PC-3 (cell line): Measurements from ENCODE around the gene NR1D1. TPM values are rescaled to one million over a fixed set of nuclear protein-coding genes. Genes with fewer than 3 reads are reported as not detected.

Source experiments
- ATAC-seq: fragments of 200-7000 bp; cut with Tn5 transposase; 2 replicates; pipeline ENCODE4 v1.9.1; 2020; ENCODE audit warnings: mild to moderate bottlenecking, moderate library complexity
- BruUV-seq: library from RNA; stranded (reverse); fragments of 400-500 nt; replicated peaks from 2 replicates; lab custom pipeline; 2021; lab: Mats Ljungman, UMichigan
- CTCF ChIA-PET: fragments of 300-600 bp; sonication (Branson Sonifier 250); formaldehyde crosslinking; loops from one replicate; lab custom pipeline; 2022; ENCODE audit warnings: antibody characterized with exemption; lab: Charles Lee
- POLR2A ChIA-PET: fragments of 300-600 bp; sonication (Branson Sonifier 250); formaldehyde crosslinking; loops from one replicate; lab custom pipeline; 2022; ENCODE audit warnings: antibody characterized with exemption; ENCODE audit not compliant: unreplicated experiment; lab: Charles Lee
- DNase-seq: peaks from one replicate; pipeline ENCODE4 v3.0.0-alpha.2; 2015
- H2AFZ ChIP-seq: fragments of 300-600 bp; sonication (generic); 2 replicates; pipeline ENCODE4 v1.6.0; 2016; ENCODE audit warnings: antibody characterized with exemption, low read length
- H3F3A ChIP-seq: fragments of 300-600 bp; sonication (generic); one replicate; pipeline ENCODE4 v1.6.0; 2017; ENCODE audit warnings: antibody characterized with exemption, low read length, control low read depth, mild to moderate bottlenecking; ENCODE audit not compliant: unreplicated experiment
- H3K27ac ChIP-seq: fragments of 300-600 bp; sonication (generic); 2 replicates; pipeline ENCODE4 v1.5.1; 2016; ENCODE audit warnings: mild to moderate bottlenecking, low read length
- H3K27me3 ChIP-seq: fragments of 300-600 bp; sonication (generic); 2 replicates; pipeline ENCODE4 v1.6.1; 2016; ENCODE audit warnings: low read length, mixed read lengths
- H3K36me3 ChIP-seq: fragments of 300-600 bp; sonication (generic); 2 replicates; pipeline ENCODE4 v1.6.1; 2016; ENCODE audit warnings: low read depth, mixed run types, low read length, mixed read lengths
- H3K4me1 ChIP-seq: fragments of 300-600 bp; sonication (generic); 2 replicates; pipeline ENCODE4 v1.5.1; 2016; ENCODE audit warnings: low read length; ENCODE audit not compliant: insufficient read depth
- H3K4me2 ChIP-seq: fragments of 300-600 bp; sonication (generic); 2 replicates; pipeline ENCODE4 v1.6.0; 2016; ENCODE audit warnings: low read length
- H3K4me3 ChIP-seq: fragments of 300-600 bp; sonication (generic); 2 replicates; pipeline ENCODE4 v1.5.1; 2016; ENCODE audit warnings: mild to moderate bottlenecking, low read length, mixed read lengths
- H3K79me2 ChIP-seq: fragments of 300-600 bp; sonication (generic); 2 replicates; pipeline ENCODE4 v1.6.1; 2017; ENCODE audit warnings: low read length, mixed read lengths
- H3K9ac ChIP-seq: fragments of 300-600 bp; sonication (generic); 2 replicates; pipeline ENCODE4 v1.6.0; 2016; ENCODE audit warnings: mild to moderate bottlenecking, low read length
- H3K9me2 ChIP-seq: fragments of 300-600 bp; sonication (generic); replicated peaks from 2 replicates; pipeline ENCODE4 v1.6.1; 2016; ENCODE audit warnings: mixed run types, low read length, mixed read lengths
- H3K9me3 ChIP-seq: fragments of 300-600 bp; sonication (generic); 2 replicates; pipeline ENCODE4 v1.6.1; 2016; ENCODE audit warnings: low read length, mixed read lengths
- H4K20me1 ChIP-seq: fragments of 300-600 bp; sonication (generic); 2 replicates; pipeline ENCODE4 v1.6.1; 2016; ENCODE audit warnings: low read length, mixed read lengths
- CTCF ChIP-seq: fragments of 300-600 bp; sonication (generic); conservative IDR thresholded peaks from 2 replicates; pipeline ENCODE4 v1.5.1; 2017; ENCODE audit warnings: antibody characterized with exemption, low read depth, mild to moderate bottlenecking, low read length
- EZH2 ChIP-seq: fragments of 300-600 bp; sonication (generic); IDR thresholded peaks from one replicate; pipeline ENCODE4 v1.6.1; 2017; ENCODE audit warnings: antibody characterized with exemption, mild to moderate bottlenecking, low read length; ENCODE audit not compliant: unreplicated experiment
- EZH2phosphoT487 ChIP-seq: fragments of 300-600 bp; sonication (generic); IDR thresholded peaks from 2 replicates; pipeline ENCODE4 v1.6.1; 2018; ENCODE audit warnings: mild to moderate bottlenecking, antibody characterized with exemption, low read length, borderline replicate concordance
- intact Hi-C: fragments of 100-400 bp; cut with micrococcal nuclease; formaldehyde crosslinking; loops from 2 replicates; pipeline ENCODE4 v1.9.0; 2023
- total RNA-seq: library from RNA; depleted of rRNA; stranded (reverse); fragments of >200 nt; gene quantifications from 2 replicates; pipeline ENCODE4 v1.2.3, GENCODE V29; 2014

NR1D1 gene
- total RNA-seq, 1 experiment from 2014 or later: 7.1 TPM

- Histone ChIP-seq H3K27ac (peak within 1 kb of the TSS; percentile 57), H3K36me3 (peaks cover 4% of the 10 kb centered on the region; the same call in 1 of the 2 replicates), H3K27me3 (no peaks in the 10 kb centered on the region), H3K4me1 (peaks cover 4% of the 10 kb centered on the region), H3K4me3 (peak within 1 kb of the TSS; percentile 99), H3K9me3 (no peaks in the 10 kb centered on the region), H3K9ac (peak within 1 kb of the TSS; percentile 93), H4K20me1 (0 out of 2 replicates have a peak, but pooled peaks cover 7% of the 10 kb centered on the region), H3K79me2 (peaks cover 56% of the 10 kb centered on the region), H3F3A (no peaks in the 10 kb centered on the region), H3K4me2 (peak within 1 kb of the TSS; percentile 98), H3K9me2 (no peaks in the 10 kb centered on the region), H2AFZ (peak within 1 kb of the TSS; percentile 85)
- POLR2A ChIA-PET: interaction anchor here (0.8 to 1.5 kb wide), 2 partner anchors 8 to 19 kb away, joined by 8 to 16 read pairs; no protein-coding TSS in a partner anchor
- no peak for TF ChIP-seq EZH2phosphoT487
- no peak for TF ChIP-seq CTCF
- TF ChIP-seq EZH2: no peak
- no TSS peak for BruUV-seq
- ATAC-seq (peak; percentile 61), DNase-seq (peak; percentile 61)
- intact Hi-C loops: no loop called here
- CTCF ChIA-PET: interaction anchor here (1.0 kb wide), 1 partner anchor 8 kb away, joined by 4 read pairs; no protein-coding TSS in a partner anchor
Observed at GRCh38 chr17:40121181-40122135, 21.1 kb upstream of the NR1D1 start, which contains the start of gene MSL1. TSS of gene MSL1 (plus strand) at chr17:40121971. CDS start at chr17:40122613, 642 bp downstream.

- intact Hi-C loops: no loop called here
- ChIA-PET POLR2A (no interaction called here), CTCF (no interaction called here)
- TF ChIP-seq CTCF (no peak), EZH2phosphoT487 (no peak), EZH2 (no peak)
- Histone ChIP-seq H3K9me3 (no peaks in the 10 kb centered on the region), H3K9ac (no peak overlapping the region), H3K36me3 (no peaks in the 10 kb centered on the region), H3K79me2 (peaks cover under 1% of the 10 kb centered on the region; the same call in 1 of the 2 replicates), H3K27ac (peak overlapping the region; percentile 98), H3K9me2 (no peaks in the 10 kb centered on the region), H3K4me2 (peak overlapping the region; percentile 86; the same call in 1 of the 2 replicates), H3K4me3 (no peak overlapping the region), H2AFZ (no peak overlapping the region), H3K4me1 (peaks cover 48% of the 10 kb centered on the region), H4K20me1 (no peaks in the 10 kb centered on the region), H3F3A (peaks cover 4% of the 10 kb centered on the region), H3K27me3 (no peaks in the 10 kb centered on the region)
- BruUV-seq: no TSS peak
- DNase-seq (no peak), ATAC-seq (no peak)
Observed at GRCh38 chr17:40115101-40115436, 14.7 kb upstream of the NR1D1 start.
